ENCODE results near the gene S100A13.

DNA sequence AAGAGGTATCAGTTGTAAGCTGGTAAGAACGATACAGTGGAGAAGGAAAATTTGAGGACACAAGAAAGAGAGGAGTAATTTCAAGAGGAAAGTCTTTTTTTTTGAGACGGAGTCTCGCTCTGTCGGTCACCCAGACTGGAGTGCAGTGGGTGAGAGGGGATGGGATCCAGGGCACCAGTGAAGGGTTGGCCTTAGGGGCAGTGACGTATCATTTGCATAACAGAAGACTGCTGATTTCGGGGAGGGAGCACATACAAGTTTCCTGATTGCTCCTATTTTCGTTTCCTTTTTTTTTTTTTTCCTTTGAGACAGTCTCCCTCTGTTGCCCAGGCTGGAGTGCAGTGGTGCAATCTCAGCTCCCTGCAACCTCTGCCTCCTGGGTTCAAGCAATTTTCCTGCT lies 4.2 kb downstream of the S100A13 start:
- TF ChIP-seq YY1 (IDR thresholded peaks at IDR 0.05; ENCODE audit: insufficient read depth, insufficient read length): no peak
- no peak for TF ChIP-seq SUZ12 (IDR thresholded peaks at IDR 0.05; ENCODE audit: extremely low read depth, insufficient read depth, insufficient read length)
